ENCODE results near the gene EML6.
A peak's percentile ranks its signal among the peaks of the same experiment; 100 is the strongest.

EML6 gene

DNA sequence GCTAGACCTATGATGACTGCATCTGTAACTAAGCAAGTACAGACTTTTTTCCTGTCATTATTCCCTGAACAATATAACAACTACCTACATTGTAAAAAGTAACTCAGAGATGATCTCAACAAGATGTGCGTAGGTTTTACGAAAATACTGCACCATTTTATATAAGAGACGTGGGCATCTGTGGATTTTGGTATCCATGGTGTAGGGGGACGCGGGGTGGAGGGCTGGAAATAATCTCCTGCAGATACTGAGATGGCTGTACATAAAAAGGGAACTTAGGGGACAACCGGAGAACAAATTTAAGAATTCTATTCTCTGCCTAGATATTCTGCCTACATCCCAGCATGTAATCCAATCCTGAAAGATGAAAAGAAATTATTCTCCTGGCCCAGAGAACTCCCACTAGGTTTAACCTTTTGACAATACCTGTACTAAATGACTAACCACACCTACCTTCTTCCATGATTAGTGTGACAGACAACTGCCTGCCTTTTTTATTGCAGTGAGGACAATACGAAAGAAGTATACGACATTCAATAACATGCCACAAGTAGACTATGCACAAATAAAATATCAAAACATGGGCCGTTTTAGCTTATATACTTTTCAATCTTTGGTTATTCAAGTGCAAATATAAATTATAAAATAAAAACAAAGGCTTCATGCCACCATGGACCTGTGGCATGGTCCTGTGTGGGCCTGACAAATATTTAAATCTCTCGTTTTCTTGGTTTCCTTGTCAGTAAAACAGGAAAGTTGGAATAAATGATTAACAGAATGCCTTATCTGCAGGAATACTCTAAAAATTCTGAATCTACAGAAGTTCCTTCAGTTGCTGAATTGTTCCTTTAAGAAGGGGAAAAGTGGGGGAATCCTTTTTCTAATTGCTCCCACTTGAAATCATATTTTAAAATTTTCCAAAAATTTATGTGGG is 280.5 kb downstream of the EML6 start:
- no peak for DNase-seq (ENCODE audit: low spot score)

GRCh38 chr2:55006306-55006705 is 282.8 kb downstream of the EML6 start:
- no peak for DNase-seq (ENCODE audit: low spot score)

- no peak for DNase-seq (ENCODE audit: low spot score)
Observed at GRCh38 chr2:55009277-55010060, 286.0 kb downstream of the EML6 start.

- peak; percentile 63 for DNase-seq (ENCODE audit: low spot score)
Observed at GRCh38 chr2:55010149-55010591, 286.7 kb downstream of the EML6 start.

GRCh38 chr2:55010915-55011314 is 287.5 kb downstream of the EML6 start:
- no peak for DNase-seq (ENCODE audit: low spot score)

DNA sequence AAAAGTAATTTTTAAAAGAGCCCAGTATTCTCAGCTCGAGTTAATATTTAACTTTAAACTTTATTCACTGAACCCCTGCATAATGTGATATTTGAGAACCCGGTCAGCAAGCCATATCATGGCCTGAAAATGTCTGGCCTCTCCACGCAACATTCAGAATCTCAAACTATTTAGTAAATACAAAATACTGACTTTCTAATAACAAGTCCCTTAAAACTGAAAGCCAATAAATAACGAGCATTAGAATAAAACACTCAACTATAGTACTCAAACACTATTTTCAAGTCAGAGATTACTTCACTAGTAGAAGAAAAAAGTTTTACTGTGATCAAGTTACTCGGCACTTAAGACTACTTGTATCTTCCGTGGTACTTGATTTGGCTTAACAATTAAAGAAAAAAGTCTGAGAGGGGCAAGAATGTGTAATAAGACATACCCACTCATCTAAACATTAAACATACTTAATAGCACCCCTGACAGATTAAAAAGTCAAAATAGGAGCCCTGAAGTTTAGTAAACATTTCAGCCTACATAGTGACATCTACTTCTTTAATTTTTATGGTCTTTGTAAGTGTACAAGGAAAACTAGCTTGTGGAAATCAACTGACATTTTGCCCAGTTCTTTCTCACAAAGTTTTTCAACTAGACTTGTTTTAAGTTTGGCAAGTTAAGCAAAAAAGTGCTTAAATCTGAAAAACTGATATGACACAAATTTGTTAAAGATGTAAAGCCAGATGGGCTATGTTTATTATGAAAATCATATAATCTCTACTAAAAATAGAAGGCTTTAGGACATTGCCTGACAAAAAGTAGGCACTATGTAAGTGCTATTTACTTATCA is 288.6 kb downstream of the EML6 start:
- DNase-seq (ENCODE audit: low spot score), result no peak

- DNase-seq (ENCODE audit: low spot score), result no peak
Observed at GRCh38 chr2:55012672-55013484, 289.4 kb downstream of the EML6 start.

- no peak for DNase-seq (ENCODE audit: low spot score)
Observed at GRCh38 chr2:55013936-55014335, 290.5 kb downstream of the EML6 start.

- DNase-seq (ENCODE audit: low spot score), result peak; percentile 55
Observed at GRCh38 chr2:55014962-55015939, 291.8 kb downstream of the EML6 start.

DNA sequence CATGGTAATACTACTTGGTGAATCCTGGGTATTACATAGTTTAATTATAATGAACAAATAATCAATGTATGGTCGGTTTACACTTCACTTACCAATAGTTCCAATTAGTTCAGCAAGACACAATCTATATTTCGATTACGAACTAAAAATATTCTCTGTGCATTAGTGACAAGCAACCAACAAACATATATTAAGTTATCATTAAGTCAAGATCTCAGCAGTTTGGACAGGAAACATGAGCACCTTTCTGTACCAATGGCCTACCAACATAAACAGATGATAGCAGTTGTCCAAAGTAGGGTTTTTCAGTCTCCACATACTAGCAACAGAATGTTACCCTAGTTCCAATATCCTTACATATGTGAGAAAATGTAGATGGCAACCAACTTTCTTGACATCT is 294.0 kb downstream of the EML6 start:
- DNase-seq (ENCODE audit: low spot score), result no peak

DNA sequence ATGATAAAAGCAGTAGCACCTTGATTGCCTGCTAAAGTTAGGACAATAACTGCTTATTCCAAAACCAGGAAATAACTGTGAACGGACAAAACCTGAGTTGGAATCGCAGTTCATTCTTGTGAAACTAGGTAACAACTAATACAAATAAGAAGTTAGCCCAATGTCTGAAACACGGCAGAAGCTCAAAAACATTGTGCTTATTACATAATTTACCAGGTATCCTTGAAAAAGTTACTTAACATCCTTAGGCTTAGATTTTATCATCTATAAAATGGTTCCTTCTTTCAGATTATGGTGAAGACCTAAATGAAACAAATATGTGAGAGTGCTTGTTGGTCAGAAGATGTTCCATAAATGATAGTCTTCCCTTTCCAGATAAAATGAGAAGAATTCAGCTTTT is 294.4 kb downstream of the EML6 start:
- no peak for DNase-seq (ENCODE audit: low spot score)

DNA sequence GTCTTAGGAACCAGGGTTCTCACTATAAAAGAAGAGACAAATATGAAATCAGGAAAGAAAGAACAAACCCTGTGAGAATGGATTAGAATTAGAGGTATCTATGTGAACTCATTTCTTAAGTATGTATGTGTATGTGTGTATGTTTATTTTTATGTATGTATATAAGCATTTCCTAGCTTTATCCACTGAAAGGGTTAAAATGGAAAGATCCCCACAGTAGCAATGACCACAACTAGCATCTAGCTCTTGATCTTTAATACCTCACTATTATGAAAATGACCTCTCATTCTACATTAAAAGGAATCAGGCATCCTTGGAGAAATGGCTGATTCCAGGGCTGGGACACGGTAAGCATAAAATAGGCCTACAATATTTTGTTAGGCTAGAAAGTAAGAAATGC is 295.2 kb downstream of the EML6 start:
- DNase-seq (ENCODE audit: low spot score), result no peak

GRCh38 chr2:55019526-55020258 is 296.2 kb downstream of the EML6 start:
- no peak for DNase-seq (ENCODE audit: low spot score)

Data from CD4-positive, alpha-beta T cell treated with Interleukin-2 at 100 ng/mL for 4 hours (primary cell).